Activated T-helper 1 cell treated with anti-CD3 and anti-CD28 coated beads, Interleukin-12 subunit alpha, Interleukin-12 subunit beta, Interleukin-2, Interleukin-4 antibody, amounts not matched to agents 30 ng/mL and 10 ng/mL and 1 ng/mL, durations not matched to agents 14 hours and 24 hours and 36 hours (primary cell): ENCODE measurements around the gene IL17C. TPM values are rescaled to one million over a fixed set of nuclear protein-coding genes. Genes with fewer than 3 reads are reported as not detected.

Source experiments
- DNase-seq: peaks from one replicate; pipeline ENCODE4 v3.0.0; 2021; ENCODE audit warnings: low spot score
- H3K27ac Mint-ChIP-seq: one replicate; pipeline ENCODE4 v1.8.0; 2021; ENCODE audit warnings: mild to moderate bottlenecking, mixed read lengths
- H3K27me3 Mint-ChIP-seq: one replicate; pipeline ENCODE4 v1.8.0; 2022; ENCODE audit warnings: mild to moderate bottlenecking, moderate library complexity, mixed read lengths; ENCODE audit not compliant: insufficient read depth
- H3K36me3 Mint-ChIP-seq: one replicate; pipeline ENCODE4 v1.8.0; 2021; ENCODE audit warnings: low read depth, mixed read lengths
- H3K4me1 Mint-ChIP-seq: one replicate; pipeline ENCODE4 v1.8.0; 2021; ENCODE audit warnings: low read depth, mixed read lengths
- H3K4me3 Mint-ChIP-seq: one replicate; pipeline ENCODE4 v1.8.0; 2021; ENCODE audit warnings: mild to moderate bottlenecking, moderate library complexity, mixed read lengths
- H3K9me3 Mint-ChIP-seq: one replicate; pipeline ENCODE4 v1.8.0; 2021; ENCODE audit warnings: mixed read lengths
- intact Hi-C: fragments of 100-400 bp; cut with micrococcal nuclease; formaldehyde crosslinking; loops from one replicate; pipeline ENCODE4 v1.15.1; 2024
- total RNA-seq: library from RNA; stranded (reverse); gene quantifications from 2 replicates; pipeline ENCODE4 v1.2.3, GENCODE V29; 2022

The IL17C gene
- total RNA-seq, 1 donor from 2014 or later, result not detected

DNA sequence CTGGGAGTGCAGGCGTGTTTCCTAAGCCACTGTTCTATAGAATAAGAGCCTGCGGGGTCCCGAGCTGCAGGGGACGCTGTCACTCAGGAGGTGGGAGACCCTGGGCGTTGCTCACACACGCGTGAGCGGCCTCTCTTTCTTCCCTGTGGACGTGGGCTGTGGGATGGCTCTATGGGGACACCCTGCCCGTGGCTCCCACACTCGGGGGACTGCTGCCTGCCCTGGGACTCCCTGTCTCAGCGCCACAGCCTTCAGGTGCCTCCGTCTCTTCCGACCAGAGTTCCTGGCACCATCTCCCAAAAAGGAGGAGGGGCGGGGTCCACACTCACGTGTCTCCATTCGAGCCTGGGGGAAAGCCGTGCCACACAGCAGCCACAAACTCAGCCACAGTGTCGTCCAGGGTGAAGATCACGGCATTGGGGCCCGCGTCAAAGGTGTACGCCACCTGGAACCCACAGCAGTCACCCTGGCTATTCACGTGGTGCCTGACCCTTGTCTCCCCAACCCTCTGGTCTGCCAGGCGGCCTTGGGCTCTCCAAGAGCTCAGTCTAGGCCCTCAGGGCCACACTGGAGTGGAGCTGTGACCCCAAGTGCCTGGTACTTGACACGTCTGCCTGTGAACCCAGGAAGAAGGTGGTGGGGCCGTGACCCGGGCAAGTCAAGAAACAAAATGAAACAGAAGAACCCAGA is 16.1 kb downstream of the IL17C start:
- Mint-ChIP-seq H3K9me3 (no peaks in the 10 kb centered on the region), H3K27me3 (no peaks in the 10 kb centered on the region), H3K27ac (no peak overlapping the region), H3K4me3 (no peak overlapping the region), H3K4me1 (peaks cover 8% of the 10 kb centered on the region), H3K36me3 (peaks cover 13% of the 10 kb centered on the region)
- intact Hi-C loops, result no loop called here
- DNase-seq, result no peak

DNA sequence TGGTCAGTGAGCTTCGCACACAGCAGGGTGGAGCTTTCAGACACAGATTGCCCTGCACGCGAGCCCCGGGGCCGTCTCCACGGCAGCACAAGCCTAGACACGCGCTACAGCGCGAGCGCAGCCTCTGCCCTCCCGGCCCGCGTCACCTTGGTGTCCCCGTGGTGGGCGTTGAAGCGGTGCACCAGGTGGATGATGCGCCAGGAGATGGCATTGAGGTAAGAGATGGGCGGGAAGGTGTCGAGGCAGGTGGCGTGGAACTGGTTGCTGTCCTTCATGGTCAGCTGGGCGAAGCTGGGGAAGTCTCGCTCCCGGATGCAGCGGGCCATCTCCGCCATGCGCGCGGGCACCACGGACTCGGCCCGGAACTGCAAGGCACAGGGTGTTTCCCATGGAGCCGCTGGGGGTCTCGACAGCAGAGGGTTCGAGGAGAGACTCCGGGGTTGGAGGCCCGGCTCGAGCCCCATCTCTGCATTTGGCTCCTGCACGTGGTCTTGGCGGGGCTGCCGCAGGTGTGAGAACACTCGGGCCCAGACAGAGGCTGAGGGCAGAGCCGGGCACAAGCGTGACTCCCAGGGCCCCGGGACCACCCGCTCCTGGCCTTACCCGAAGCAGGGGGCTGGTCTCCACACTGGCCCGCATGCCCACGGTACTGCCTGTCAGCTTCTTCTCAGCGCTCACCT is 16.8 kb downstream of the IL17C start:
- no peaks in the 10 kb centered on the region for H3K9me3 Mint-ChIP-seq
- H3K4me1 Mint-ChIP-seq, result peaks cover 8% of the 10 kb centered on the region
- intact Hi-C loops, result no loop called here
- H3K27ac Mint-ChIP-seq, result no peak overlapping the region
- no peak overlapping the region for H3K4me3 Mint-ChIP-seq
- peaks cover 13% of the 10 kb centered on the region for H3K36me3 Mint-ChIP-seq
- H3K27me3 Mint-ChIP-seq, result no peaks in the 10 kb centered on the region
- DNase-seq, result no peak

DNA sequence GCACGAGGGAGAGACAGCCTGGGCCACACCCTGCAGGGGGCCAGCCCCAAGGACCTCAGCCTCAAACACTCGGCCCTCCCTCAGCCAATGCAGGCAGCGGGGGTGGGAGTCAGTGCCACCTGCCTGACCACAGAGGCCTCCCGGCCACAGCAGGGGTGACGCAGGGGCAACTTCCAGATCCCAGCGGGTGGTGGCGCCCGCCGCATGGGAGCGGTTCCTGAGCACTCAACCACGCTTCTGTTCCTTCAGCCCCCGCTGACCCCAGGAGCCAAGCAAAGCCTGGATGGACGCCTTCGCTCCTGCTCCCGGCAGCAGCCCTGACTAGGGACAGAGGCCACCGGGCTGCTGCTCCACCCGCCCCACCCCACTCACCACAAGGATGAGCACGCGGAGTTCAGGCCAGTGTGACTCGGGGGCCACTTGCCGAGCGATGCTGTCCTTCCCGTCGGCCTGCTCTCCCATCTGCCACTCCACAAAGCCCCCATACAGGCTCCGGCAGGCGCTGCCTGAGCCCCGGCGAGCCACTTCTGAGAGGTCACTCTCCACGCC is 17.4 kb downstream of the IL17C start:
- H3K27ac Mint-ChIP-seq, result no peak overlapping the region
- DNase-seq, result no peak
- no peaks in the 10 kb centered on the region for H3K9me3 Mint-ChIP-seq
- peaks cover 8% of the 10 kb centered on the region for H3K4me1 Mint-ChIP-seq
- H3K4me3 Mint-ChIP-seq, result no peak overlapping the region
- peaks cover 13% of the 10 kb centered on the region for H3K36me3 Mint-ChIP-seq
- intact Hi-C loops, result no loop called here
- no peaks in the 10 kb centered on the region for H3K27me3 Mint-ChIP-seq

DNA sequence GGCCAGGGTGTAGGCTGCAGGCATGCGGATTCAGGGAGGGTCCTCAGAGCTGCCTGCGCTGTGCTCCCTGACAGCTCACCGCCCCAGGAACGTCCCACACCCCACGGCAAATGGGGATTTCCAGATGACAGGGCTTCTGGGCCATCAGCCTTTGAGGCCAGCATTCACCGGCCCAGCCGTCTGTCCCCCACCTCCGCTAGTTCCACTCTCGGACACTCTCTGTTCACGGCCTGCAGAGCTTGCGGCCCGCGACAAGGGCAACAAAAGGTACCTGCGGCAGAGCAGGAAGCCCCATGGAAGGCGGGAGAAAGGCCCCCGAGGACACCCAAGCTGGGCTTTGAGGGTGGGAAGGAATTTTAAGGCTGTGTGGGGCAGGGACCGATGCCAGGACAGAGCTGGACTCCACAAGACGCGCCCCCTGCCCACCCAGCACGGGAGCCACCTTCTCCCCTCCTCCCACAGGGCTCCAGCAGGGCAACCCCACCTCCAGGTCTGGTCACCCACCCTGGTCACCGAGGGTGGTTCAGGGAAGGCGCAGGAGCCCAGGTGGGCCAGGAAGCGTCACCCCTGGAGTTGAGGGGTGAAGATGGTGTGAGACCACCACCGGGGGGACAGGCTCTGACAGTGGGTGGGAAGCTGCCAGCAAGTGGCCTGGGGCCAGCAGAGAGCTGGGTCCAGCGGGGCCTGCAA is 18.1 kb downstream of the IL17C start:
- no peaks in the 10 kb centered on the region for H3K27me3 Mint-ChIP-seq
- H3K9me3 Mint-ChIP-seq, result no peaks in the 10 kb centered on the region
- intact Hi-C loops, result no loop called here
- no peak overlapping the region for H3K27ac Mint-ChIP-seq
- H3K36me3 Mint-ChIP-seq, result peaks cover 12% of the 10 kb centered on the region
- peaks cover 9% of the 10 kb centered on the region for H3K4me1 Mint-ChIP-seq
- no peak for DNase-seq
- H3K4me3 Mint-ChIP-seq, result no peak overlapping the region

DNA sequence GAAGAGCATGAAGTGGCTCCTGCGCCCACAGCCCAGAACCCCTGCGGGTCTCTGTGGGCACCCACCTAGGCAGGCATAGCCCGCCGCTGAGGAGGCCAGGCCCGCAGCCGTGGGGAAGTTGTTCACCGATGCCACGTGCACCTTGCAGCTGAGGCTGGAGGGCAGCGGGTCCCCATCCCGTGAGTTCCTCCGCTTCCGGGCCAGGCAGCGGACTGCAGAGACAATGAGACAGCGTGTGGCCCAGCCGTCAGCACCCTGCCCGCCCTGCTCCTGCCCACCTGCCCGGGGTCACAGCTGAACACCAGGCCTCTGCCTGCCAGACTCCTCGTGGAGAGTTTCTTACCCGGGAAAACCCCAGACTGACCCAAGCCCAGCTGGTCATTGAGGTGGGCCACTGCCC is 19.0 kb downstream of the IL17C start:
- intact Hi-C loops, result no loop called here
- H3K4me1 Mint-ChIP-seq, result peaks cover 14% of the 10 kb centered on the region
- DNase-seq, result no peak

DNA sequence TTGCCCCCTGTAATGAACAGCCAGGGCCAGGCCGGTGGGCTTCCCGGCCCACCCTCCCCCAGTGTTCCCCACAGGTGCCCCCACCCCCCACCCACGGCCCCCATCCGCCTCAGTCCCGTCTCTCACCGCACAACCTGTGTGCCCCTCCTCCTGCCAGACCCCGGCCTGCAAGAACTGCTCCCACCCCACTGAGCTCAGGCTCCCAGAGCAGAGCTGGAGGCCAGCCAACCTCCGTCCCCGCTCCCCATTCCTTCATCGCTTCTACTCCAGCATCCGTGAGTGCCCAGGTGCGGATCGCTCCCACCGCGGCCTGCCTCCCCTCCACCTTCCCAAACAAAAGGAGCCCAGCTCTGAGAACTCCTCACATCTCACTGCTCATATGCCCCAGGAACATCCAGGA is 20.3 kb downstream of the IL17C start:
- intact Hi-C loops, result no loop called here
- Mint-ChIP-seq H3K27me3 (no peaks in the 10 kb centered on the region), H3K36me3 (peaks cover 8% of the 10 kb centered on the region), H3K4me1 (peaks cover 14% of the 10 kb centered on the region), H3K9me3 (no peaks in the 10 kb centered on the region), H3K4me3 (no peak overlapping the region), H3K27ac (no peak overlapping the region)
- DNase-seq, result no peak

More for the DNA sequence above, 19.0 kb downstream of the IL17C start:
- no peaks in the 10 kb centered on the region for H3K9me3 Mint-ChIP-seq
- no peaks in the 10 kb centered on the region for H3K27me3 Mint-ChIP-seq
- H3K36me3 Mint-ChIP-seq, result peaks cover 11% of the 10 kb centered on the region
- no peak overlapping the region for H3K4me3 Mint-ChIP-seq
- no peak overlapping the region for H3K27ac Mint-ChIP-seq

DNA sequence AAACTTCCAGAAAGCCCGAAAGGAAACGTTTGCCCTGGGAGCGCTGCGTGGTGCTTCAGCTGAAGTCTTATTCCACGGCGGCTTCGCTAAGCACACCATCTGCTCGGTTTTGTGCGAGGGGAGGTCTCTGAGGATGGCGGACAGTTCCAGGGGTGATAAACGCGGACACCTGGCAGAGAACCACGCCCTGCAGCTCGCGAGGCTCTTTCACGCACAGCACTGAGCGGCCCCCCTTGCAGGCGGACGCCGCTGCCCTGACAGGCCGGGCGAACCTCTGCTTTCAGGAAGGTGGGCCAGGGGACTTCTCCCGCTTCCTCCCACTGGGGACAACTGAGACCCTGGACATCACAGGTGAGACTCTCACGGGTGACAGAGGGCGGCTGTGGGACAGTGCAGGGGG is 20.8 kb downstream of the IL17C start:
- no peaks in the 10 kb centered on the region for H3K27me3 Mint-ChIP-seq

DNA sequence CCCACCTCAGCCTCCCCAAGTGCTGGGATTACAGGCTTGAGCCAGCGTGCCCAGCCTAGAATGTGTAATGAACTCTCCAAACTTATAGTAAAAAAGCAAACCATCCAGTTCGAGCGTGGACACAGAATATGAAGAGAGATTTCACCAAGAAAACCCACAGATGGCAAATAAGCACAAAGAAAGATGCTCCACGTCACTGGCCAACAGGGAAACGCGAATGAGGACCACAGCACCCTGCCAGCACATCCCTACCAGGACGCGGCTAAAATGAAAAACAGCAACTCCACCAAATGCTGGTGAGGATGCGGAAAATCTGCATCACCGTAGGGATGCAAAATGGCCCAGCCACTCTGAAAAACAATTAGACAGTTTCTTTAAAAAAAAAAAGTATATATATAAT is 23.1 kb downstream of the IL17C start:
- Mint-ChIP-seq H3K9me3 (no peaks in the 10 kb centered on the region), H3K27me3 (no peaks in the 10 kb centered on the region), H3K27ac (peak overlapping the region; percentile 6), H3K4me1 (peaks cover 20% of the 10 kb centered on the region), H3K4me3 (peak overlapping the region; percentile 84), H3K36me3 (peaks cover 3% of the 10 kb centered on the region)
- DNase-seq, result no peak
- intact Hi-C loops, result loop anchor here (5.0 to 10.0 kb wide), 2 partner anchors 196 to 1277 kb away; partner anchors contain the start of genes FBXO31, GALNS and TRAPPC2L

More for the DNA sequence above, 20.8 kb downstream of the IL17C start:
- DNase-seq, result no peak
- H3K4me1 Mint-ChIP-seq, result peaks cover 14% of the 10 kb centered on the region
- H3K36me3 Mint-ChIP-seq, result peaks cover 8% of the 10 kb centered on the region
- no peak overlapping the region for H3K27ac Mint-ChIP-seq
- H3K4me3 Mint-ChIP-seq, result no peak overlapping the region
- H3K9me3 Mint-ChIP-seq, result no peaks in the 10 kb centered on the region
- intact Hi-C loops, result no loop called here

DNA sequence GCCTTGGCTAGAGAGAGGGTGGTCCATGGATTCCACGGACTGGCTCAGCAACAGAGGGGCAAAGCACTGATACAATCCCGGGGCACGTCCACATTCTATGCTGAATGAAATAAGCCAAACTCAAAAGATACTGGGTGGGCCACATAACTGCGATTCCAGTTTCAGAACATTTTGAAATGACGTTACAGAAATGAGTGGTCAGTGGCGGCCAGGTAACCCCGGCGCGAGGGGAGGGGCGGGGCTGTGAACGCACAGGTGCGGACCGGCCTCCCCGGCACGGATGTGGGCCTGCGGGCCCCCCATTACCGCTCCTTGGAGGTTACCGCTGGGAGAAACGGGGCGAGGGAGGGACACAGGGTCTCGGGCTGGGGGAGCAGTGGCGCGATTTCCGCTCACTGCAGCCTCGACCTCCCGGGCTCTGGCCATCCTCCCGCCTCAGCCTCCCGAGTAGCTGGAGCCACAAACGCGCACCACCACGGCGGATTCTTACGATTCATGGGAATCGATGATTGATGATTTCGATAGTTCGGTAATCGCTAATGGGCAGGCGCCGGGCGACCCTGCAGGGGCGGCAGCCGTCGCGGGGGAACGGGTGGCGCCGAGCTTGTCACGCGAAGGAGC is 24.0 kb downstream of the IL17C start:
- Mint-ChIP-seq H3K4me1 (peaks cover 20% of the 10 kb centered on the region), H3K4me3 (peak overlapping the region; percentile 84), H3K27me3 (no peaks in the 10 kb centered on the region), H3K27ac (peak overlapping the region; percentile 84), H3K9me3 (no peaks in the 10 kb centered on the region), H3K36me3 (peaks cover 5% of the 10 kb centered on the region)
- no peak for DNase-seq
- intact Hi-C loops, result loop anchor here (5.0 to 10.0 kb wide), 2 partner anchors 195 to 1278 kb away; partner anchors contain the start of genes FBXO31, GALNS and TRAPPC2L

DNA sequence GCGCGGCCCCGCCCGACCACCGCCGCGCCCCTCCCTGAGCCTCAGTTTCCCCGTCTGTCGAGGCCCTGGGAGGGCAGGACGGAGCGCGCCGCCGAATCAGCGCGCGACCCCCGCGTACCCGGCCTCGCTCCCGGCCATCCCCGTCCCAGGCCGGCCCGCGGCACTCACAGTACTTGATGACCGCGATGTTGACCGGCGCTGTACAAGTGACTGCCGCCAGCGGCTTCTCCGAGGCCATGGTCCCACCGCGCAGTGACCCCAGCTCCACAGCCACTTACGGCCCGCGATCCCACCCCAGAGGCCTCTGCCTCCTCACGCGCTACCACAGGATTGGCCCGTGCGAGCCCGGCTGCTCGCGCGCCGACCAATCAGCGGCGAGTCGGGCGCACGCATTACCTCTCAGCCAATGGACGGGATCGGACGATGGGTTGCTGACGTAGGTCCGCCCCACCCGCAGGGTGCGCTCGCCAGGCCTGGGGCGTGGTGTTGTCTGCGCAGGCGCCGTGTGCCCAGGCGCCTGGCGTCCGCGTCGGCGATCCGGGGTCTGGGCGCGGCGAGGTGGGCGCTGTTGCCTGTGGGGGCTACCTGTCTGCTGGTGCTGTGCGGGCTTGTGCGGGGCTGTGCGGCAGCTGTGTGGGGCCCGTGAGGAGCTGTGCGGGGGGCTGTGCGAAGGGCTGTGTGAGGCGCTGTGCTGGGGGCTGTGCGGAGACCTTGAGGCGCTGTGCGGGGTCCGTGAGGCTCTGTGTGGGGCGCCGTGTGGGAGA is 24.7 kb downstream of the IL17C start, which contains the start of gene MVD:
MVD (minus strand) TSS at position 249 of the 764 bp plus-strand sequence; CDS start at position 238, 11 bp downstream.
- H3K4me3 Mint-ChIP-seq, result peak within 1 kb of the TSS; percentile 88
- intact Hi-C loops, result loop anchor here (1.0 to 10.0 kb wide), 8 partner anchors 12 to 1278 kb away; partner anchors contain the start of genes CTU2, CYBA, FBXO31 and GALNS
- peak within 1 kb of the TSS; percentile 84 for H3K27ac Mint-ChIP-seq
- peak; percentile 96 for DNase-seq
- no peaks in the 10 kb centered on the region for H3K27me3 Mint-ChIP-seq
- peaks cover 5% of the 10 kb centered on the region for H3K36me3 Mint-ChIP-seq
- H3K4me1 Mint-ChIP-seq, result peaks cover 20% of the 10 kb centered on the region
- no peaks in the 10 kb centered on the region for H3K9me3 Mint-ChIP-seq

DNA sequence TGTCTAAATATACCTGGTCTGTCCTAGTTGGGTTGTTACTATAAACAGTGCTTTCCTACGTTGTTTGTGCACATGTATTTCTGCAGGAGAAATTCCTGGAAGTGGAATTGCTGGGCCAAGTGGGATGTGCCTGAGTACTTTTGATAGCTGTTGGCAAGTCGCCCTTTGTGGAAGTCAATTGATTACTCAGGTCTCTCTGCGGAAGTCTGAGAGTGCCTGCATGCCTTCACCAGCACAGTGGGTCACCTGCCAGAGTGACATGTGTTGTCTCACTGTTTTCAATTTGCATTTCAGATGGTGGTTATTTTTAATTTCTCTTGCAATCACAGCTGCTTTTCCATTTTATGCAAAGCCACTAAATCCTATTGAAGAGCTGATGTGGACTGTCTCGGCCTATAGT is 26.8 kb downstream of the IL17C start:
- no peak overlapping the region for H3K27ac Mint-ChIP-seq
- DNase-seq, result no peak
- no peaks in the 10 kb centered on the region for H3K27me3 Mint-ChIP-seq
- no peaks in the 10 kb centered on the region for H3K9me3 Mint-ChIP-seq
- peaks cover 20% of the 10 kb centered on the region for H3K4me1 Mint-ChIP-seq
- peak overlapping the region; percentile 63 for H3K4me3 Mint-ChIP-seq
- intact Hi-C loops, result loop anchor here (10.0 kb wide), 1 partner anchor 1280 kb away; the partner anchor contains the start of gene FBXO31
- peaks cover 8% of the 10 kb centered on the region for H3K36me3 Mint-ChIP-seq

DNA sequence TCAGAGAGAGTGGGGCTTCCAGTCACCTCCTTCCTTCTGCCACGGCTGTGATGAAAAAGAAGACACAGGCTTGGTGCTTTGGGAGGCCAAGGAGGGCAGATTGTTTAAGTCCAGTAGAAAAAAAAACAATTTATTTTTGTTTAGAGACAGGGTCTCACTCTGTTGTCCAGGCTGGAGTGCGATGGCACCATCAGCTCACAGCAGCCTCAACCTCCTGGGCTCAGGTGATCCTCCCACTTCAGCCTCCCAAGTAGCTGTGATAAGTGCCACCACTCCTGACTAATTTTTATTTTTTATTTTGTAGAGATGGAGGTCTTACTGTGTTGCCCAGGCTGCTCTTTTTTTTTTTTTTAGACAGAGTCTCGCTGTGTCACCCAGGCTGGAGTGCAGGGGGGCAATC is 27.2 kb downstream of the IL17C start:
- H3K36me3 Mint-ChIP-seq, result peaks cover 8% of the 10 kb centered on the region
- DNase-seq, result no peak
- no peaks in the 10 kb centered on the region for H3K27me3 Mint-ChIP-seq
- no peak overlapping the region for H3K27ac Mint-ChIP-seq
- H3K9me3 Mint-ChIP-seq, result no peaks in the 10 kb centered on the region
- peaks cover 20% of the 10 kb centered on the region for H3K4me1 Mint-ChIP-seq
- no peak overlapping the region for H3K4me3 Mint-ChIP-seq
- intact Hi-C loops, result loop anchor here (10.0 kb wide), 1 partner anchor 1281 kb away; the partner anchor contains the start of gene FBXO31
